Gastrocnemius medialis (tissue), 4 donors: ENCODE measurements around the gene WDHD1.

ENCODE experiments used
- POLR2A ChIP-seq, 2 donors: fragments of 450-650 bp; IDR thresholded peaks; one replicate each; pipeline ENCODE4 v1.6.1; 2017; ENCODE audit warnings: antibody characterized with exemption in 2 of 2, mild to moderate bottlenecking in 2 of 2, moderate library complexity in 2 of 2
- TF ChIP-seq, protein P1 (sequence below), 5 experiments: fragments of 450-650 bp in 3 of 5; fragments of 200-600 bp in 2 of 5; sonication (generic) in 2 of 5; IDR thresholded peaks in 4 of 5; conservative IDR thresholded peaks in 1 of 5; 1 replicate in 4 of 5; 2 replicates in 1 of 5; pipeline ENCODE4 v1.5.1; 2016 to 2019; ENCODE audit warnings: antibody characterized with exemption in 5 of 5, mild to moderate bottlenecking in 3 of 5, moderate library complexity in 3 of 5

DNA sequence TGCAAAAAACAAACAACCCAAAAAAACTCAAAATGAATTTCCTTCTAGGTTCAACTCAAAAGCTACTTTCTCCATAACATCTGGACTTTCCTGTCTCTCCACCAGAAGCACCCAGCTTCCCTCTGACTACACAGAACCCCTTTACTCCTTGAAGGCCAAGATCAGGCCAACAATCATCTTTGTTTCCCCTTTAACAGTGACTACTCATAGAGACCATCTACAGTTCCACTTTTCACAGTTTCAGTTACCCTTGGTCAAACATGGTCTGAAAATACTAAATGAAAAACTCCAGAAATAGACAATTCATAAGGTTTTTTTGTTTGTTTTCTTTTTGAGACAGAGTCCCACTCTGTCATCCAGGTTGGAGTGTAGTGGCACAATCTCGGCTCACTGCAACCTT is 136.1 kb downstream of the WDHD1 start:
- TF ChIP-seq, protein P1, sequence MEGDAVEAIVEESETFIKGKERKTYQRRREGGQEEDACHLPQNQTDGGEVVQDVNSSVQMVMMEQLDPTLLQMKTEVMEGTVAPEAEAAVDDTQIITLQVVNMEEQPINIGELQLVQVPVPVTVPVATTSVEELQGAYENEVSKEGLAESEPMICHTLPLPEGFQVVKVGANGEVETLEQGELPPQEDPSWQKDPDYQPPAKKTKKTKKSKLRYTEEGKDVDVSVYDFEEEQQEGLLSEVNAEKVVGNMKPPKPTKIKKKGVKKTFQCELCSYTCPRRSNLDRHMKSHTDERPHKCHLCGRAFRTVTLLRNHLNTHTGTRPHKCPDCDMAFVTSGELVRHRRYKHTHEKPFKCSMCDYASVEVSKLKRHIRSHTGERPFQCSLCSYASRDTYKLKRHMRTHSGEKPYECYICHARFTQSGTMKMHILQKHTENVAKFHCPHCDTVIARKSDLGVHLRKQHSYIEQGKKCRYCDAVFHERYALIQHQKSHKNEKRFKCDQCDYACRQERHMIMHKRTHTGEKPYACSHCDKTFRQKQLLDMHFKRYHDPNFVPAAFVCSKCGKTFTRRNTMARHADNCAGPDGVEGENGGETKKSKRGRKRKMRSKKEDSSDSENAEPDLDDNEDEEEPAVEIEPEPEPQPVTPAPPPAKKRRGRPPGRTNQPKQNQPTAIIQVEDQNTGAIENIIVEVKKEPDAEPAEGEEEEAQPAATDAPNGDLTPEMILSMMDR (IDR thresholded peaks at IDR 0.05 in 4 of 5, conservative IDR thresholded peaks at IDR 0.05 in 1 of 5) = no peak
- no peak for TF ChIP-seq POLR2A (IDR thresholded peaks at IDR 0.05)
